Epithelial cell of esophagus (primary cell): ENCODE data around the gene CYSTM1.

ENCODE experiments used
- DNase-seq: peaks from one replicate; pipeline ENCODE4 v3.0.0; 2010; ENCODE audit warnings: low read depth
- H3K4me3 ChIP-seq: 2 replicates; pipeline ENCODE4 v1.5.1; 2011; ENCODE audit warnings: mild to moderate bottlenecking, low read length, control low read depth
- CTCF ChIP-seq: IDR thresholded peaks from 2 replicates; pipeline ENCODE4 v1.5.1; 2011; ENCODE audit warnings: low read depth, mild to moderate bottlenecking, low read length, control low read depth, inconsistent platforms; ENCODE audit not compliant: insufficient read depth; ENCODE audit errors: missing control alignments

Gene CYSTM1

GRCh38 chr5:140157032-140157781 is 17.8 kb upstream of the CYSTM1 start:
- H3K4me3 ChIP-seq, result peak overlapping the region; percentile 5
- peak; percentile 76 for DNase-seq
- peak; percentile 77 for TF ChIP-seq CTCF

GRCh38 chr5:140159014-140159927 is 15.7 kb upstream of the CYSTM1 start:
- H3K4me3 ChIP-seq, result no peak overlapping the region
- TF ChIP-seq CTCF, result no peak
- no peak for DNase-seq

GRCh38 chr5:140162275-140162674 is 12.7 kb upstream of the CYSTM1 start:
- no peak for TF ChIP-seq CTCF
- no peak for DNase-seq
- no peak overlapping the region for H3K4me3 ChIP-seq

- no peak for DNase-seq
- no peak overlapping the region for H3K4me3 ChIP-seq
- TF ChIP-seq CTCF, result no peak
These were observed 12.2 kb upstream of the CYSTM1 start for GRCh38 chr5:140162781-140163180.

GRCh38 chr5:140165101-140165922 is 9.7 kb upstream of the CYSTM1 start:
- TF ChIP-seq CTCF, result no peak
- no peak overlapping the region for H3K4me3 ChIP-seq
- DNase-seq, result no peak

GRCh38 chr5:140165923-140166270 is 9.1 kb upstream of the CYSTM1 start:
- no peak overlapping the region for H3K4me3 ChIP-seq
- TF ChIP-seq CTCF, result no peak
- DNase-seq, result no peak
